ENCODE data around the gene DAZL. TPM values are rescaled to one million over a fixed set of nuclear protein-coding genes. Genes with fewer than 3 reads are reported as not detected.

The DAZL gene
- total RNA-seq, 2 donors from 2014 or later: not detected

DNA sequence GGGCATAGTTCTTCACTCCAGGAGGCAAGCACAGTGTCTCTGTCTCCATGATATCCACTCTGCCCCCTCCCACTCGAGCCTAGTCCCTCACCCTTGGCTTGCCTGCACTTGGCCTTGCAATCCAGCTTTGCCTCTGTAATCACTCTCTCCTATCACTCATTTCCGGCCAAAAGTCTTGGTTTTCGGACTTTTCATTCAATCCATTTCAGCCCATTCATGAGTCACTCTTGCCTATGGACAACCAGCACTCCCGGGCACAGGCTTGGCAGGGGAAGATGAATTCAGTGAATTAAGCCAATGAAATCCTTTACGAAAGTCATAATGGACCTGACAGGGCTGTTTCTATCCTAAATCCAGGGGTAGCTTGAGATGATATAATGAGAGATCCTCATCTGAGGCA is 21.7 kb downstream of the DAZL start:
- Histone ChIP-seq H3K27me3 (no peaks in the 10 kb centered on the region), H3K4me3 (no peak overlapping the region), H3K36me3 (replicated peaks in 1 of 2; ENCODE audit: insufficient read depth in 1 of 2, low read depth in 2 of 2) (no peaks in the 10 kb centered on the region), H3K27ac (no peak overlapping the region), H3K9me3 (no peaks in the 10 kb centered on the region), H3K4me1 (no peaks in the 10 kb centered on the region)
- TF ChIP-seq CTCF (IDR thresholded peaks at IDR 0.05) (no peak), POLR2A (IDR thresholded peaks at IDR 0.05) (no peak)
- intact Hi-C loops (cut with DNase I): no loop called here
- 80 to 88% methylated on average over 5 of the region's 5 CpGs for WGBS, 2 donors
- DNase-seq: no peak
- ATAC-seq: no peak

DNA sequence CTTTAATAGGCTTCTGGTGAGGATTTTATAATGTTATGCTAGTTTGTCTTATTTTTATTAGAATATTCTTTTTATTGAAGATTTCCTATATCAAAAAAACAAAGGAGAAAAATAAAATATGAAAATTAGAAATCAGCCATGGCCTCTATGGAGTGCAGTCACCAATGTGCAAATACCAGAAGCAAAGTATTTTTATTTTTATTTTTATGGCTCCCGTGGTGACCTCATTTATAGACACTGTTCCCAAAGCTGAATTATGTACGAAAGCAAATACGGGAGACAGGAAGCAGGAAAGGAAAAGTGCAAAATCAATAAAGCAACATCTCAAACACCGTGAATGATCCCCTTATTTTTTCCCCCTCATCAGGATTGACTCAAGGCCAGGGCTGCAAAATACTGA is 35.1 kb downstream of the DAZL start:
- H3K4me1 ChIP-seq: no peaks in the 10 kb centered on the region
- H3K27me3 ChIP-seq: no peaks in the 10 kb centered on the region
- no peak for DNase-seq
- no peak overlapping the region for H3K27ac ChIP-seq
- no peak overlapping the region for H3K4me3 ChIP-seq
- H3K36me3 ChIP-seq (replicated peaks in 1 of 2; ENCODE audit: insufficient read depth in 1 of 2, low read depth in 2 of 2): no peaks in the 10 kb centered on the region
- intact Hi-C loops (cut with DNase I): no loop called here
- 48 to 49% methylated on average over 4 of the region's 4 CpGs for WGBS, 2 donors
- no peak for TF ChIP-seq CTCF (IDR thresholded peaks at IDR 0.05)
- TF ChIP-seq POLR2A (IDR thresholded peaks at IDR 0.05): no peak
- no peaks in the 10 kb centered on the region for H3K9me3 ChIP-seq
- no peak for ATAC-seq

- intact Hi-C loops (cut with DNase I): no loop called here
Measured at GRCh38 chr3:16568532-16568931, 36.7 kb downstream of the DAZL start.

DNA sequence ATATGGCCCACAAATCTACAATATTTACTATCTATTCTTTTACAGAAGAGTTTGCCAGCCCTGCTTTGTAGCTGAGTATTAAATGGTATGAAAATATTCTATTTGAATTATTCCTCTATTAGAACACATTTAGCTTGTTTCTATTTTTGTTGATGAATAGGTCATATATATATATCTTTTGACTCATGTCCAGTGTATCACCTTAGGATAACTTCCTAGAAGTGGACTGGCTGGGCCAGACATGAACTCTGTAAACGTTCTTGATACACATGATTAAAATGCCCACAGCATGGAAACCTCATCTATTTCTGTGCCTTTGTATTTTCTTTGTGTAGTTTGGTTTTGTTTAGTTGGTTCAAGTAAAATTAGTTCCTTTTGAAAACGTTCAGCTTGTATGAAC is 37.1 kb downstream of the DAZL start:
- DNase-seq (no peak), ATAC-seq (no peak)
- no peak overlapping the region for H3K27ac ChIP-seq
- intact Hi-C loops (cut with DNase I): no loop called here
- no peaks in the 10 kb centered on the region for H3K27me3 ChIP-seq
- TF ChIP-seq CTCF (IDR thresholded peaks at IDR 0.05) (no peak), POLR2A (IDR thresholded peaks at IDR 0.05) (no peak)
- H3K4me3 ChIP-seq: no peak overlapping the region
- no peaks in the 10 kb centered on the region for H3K36me3 ChIP-seq (replicated peaks in 1 of 2; ENCODE audit: insufficient read depth in 1 of 2, low read depth in 2 of 2)
- WGBS, 2 donors: 37 to 38% methylated on average over 2 of the region's 2 CpGs
- H3K9me3 ChIP-seq: no peaks in the 10 kb centered on the region
- no peaks in the 10 kb centered on the region for H3K4me1 ChIP-seq

More at GRCh38 chr3:16568532-16568931, 36.7 kb downstream of the DAZL start:
- Histone ChIP-seq H3K9me3 (no peaks in the 10 kb centered on the region), H3K36me3 (replicated peaks in 1 of 2; ENCODE audit: insufficient read depth in 1 of 2, low read depth in 2 of 2) (no peaks in the 10 kb centered on the region), H3K4me3 (no peak overlapping the region), H3K4me1 (no peaks in the 10 kb centered on the region), H3K27ac (no peak overlapping the region), H3K27me3 (no peaks in the 10 kb centered on the region)
- no peak for DNase-seq
- WGBS, 2 donors: 88 to 93% methylated on average over 2 of the region's 2 CpGs
- no peak for TF ChIP-seq POLR2A (IDR thresholded peaks at IDR 0.05)
- no peak for TF ChIP-seq CTCF (IDR thresholded peaks at IDR 0.05)
- ATAC-seq: no peak

DNA sequence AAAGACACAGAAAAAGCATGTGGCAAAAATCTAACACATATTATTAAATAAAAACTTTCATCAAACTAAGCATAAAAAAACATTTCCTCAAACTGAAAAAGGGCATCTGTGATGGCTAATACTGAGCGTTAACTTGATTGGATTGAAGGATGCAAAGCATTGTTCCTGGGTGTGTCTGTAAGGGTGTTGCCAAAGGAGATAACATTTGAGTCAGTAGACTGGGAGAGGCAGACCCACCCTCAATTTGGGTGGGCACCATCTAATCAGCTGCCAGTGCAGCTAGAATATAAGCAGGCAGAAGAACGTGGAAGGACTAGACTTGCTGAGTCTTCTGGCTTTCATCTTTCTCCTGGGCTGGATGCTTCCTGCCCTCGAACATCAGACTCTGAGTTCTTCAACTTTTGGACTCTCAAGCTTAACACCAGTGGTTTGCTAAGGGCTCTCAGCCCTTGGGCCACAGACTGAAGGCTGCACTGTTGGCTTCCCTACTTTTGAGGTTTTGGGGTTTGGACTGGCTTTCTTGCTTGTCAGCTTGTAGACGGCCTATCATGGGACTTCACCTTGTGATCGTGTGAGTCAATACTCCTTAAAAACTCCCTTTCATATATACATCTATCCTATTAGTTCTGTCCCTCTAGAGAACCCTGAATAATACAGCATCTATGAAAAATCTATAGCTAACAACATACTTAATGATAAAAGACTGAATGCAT is 45.4 kb downstream of the DAZL start:
- H3K9me3 ChIP-seq: no peaks in the 10 kb centered on the region
- H3K27me3 ChIP-seq: no peaks in the 10 kb centered on the region
- ATAC-seq (no peak), DNase-seq (no peak)
- WGBS, 2 donors: 73 to 81% methylated on average over 5 of the region's 5 CpGs
- no peaks in the 10 kb centered on the region for H3K36me3 ChIP-seq (replicated peaks in 1 of 2; ENCODE audit: insufficient read depth in 1 of 2, low read depth in 2 of 2)
- no peak overlapping the region for H3K27ac ChIP-seq
- H3K4me1 ChIP-seq: no peaks in the 10 kb centered on the region
- TF ChIP-seq POLR2A (IDR thresholded peaks at IDR 0.05): no peak
- TF ChIP-seq CTCF (IDR thresholded peaks at IDR 0.05): no peak
- intact Hi-C loops (cut with DNase I): no loop called here
- no peak overlapping the region for H3K4me3 ChIP-seq

Measured in body of pancreas (tissue), 4 donors.